ENCODE results near the gene MDM2.
A peak's percentile ranks its signal among the peaks of the same experiment; 100 is the strongest.

MDM2 gene

DNA sequence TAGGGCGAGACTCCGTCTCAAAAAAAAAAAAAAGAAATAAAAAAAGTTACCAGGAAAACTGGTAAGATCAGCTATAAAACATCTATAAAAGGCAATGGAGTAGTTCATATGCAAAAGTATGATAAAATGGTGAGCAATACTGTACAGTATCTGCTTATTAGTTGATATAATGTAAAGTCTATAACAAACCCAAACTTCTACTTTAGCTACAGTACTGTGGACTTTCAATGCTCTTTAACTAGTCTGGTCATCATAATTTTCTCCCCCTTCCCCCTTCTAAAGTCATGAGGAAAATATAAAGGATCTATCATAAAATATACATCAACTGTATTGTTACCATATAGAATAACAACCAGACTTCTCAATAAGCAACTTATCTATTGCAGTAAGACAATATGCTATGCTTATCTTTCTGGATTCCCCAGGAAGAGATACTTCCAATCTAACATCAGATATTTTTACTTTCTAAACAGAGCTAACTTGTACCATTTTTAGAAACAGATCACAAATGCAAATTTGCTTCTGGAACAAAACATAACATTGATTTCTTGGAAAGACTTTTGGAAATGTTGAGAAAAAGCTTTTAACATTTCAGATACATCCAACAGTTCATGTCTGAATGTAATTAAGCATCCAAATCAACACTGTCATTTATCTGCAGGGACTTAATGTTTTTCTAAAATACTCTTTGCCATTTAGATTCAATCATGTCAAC, 43.8 kb downstream of the MDM2 start:
- DNase-seq (ENCODE audit: low spot score): no peak

DNA sequence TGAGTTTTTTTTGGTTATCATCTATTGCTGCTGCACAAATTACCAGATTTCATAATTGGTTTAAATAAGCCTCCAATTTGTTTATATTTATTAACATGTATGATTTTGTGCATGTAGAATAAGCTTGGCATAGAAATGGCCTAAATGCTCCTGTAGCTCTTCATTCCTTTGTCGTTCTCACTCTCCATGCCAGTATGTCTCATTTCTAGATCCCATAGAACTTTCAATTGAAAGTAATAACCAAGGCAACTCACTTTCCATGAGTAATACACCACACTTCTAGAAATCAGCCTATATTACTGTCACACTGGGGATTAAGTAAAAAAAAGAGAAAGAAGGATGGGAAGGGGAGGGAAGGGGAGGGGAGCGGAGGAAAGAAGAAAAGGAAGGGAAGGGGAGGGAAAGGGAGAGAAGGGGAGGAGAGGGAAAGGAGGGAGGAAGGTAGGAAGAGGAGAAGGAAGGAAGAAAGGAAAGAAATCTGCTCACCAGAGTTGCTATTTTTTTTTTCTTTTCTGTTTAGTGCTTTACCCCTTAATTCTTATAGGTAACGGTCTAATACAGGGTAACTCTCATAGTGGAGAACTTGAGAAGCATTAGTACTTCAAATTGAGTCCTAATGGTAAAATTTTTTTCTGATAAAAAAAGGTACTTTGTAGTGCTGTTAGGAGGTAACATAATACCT, 45.6 kb downstream of the MDM2 start:
- no peak for DNase-seq (ENCODE audit: low spot score)

DNA sequence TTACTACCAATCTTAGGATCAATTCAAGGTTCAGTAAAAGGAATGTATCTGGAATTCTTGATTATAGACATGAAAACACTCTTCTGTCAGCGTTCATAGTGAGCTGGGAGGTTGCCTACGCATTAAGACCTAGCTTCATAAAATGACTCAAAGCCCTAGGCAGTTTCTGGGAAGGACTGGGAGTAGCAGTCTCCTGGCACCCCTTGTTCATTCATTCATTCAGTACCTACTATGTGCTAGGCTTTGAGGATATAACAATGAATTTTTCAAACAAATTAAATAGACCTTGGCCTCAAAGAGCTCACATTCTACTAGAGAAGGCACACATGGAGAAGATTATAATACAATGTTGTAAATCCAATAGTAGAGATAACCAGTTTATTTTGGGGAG, 46.1 kb downstream of the MDM2 start:
- DNase-seq (ENCODE audit: low spot score): no peak

DNA sequence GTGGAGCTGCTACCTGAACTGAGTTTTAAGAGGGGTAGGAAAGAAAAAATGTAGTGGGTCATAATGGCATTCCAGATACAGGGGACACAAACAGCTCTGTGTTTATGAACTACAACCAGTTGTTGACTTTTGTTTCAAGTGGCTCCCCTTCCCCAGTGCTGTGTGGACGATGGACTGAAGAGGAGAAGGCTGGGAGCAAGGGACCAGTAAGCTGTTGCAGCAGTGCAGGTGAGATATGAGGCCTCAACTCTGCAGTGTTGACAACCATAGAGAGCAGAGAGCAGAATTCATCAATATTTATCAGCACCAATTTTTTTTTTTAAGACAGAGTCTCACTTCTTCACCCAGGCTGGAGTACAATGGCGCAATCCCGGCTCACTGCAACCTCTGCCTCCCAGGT, 46.6 kb downstream of the MDM2 start:
- no peak for DNase-seq (ENCODE audit: low spot score)

DNA sequence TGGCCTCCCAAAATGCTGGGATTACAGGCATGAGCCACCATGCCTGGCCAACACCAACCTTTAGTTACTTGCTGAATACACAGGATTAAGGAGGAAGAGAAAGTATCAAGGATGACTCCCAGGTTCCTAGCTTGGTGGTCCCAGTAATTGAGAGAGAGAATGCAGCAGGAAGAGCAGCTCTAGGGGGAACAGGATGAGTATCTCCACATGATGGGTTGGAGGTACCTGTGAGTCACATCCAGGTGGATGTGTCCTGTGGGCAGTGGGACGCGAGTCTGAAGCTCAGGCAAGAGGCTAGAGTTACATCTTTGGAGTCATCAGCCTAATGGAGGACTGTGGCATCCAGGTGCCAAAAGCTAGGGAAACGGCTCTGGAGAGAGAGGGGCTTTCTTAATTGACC, 47.1 kb downstream of the MDM2 start:
- no peak for DNase-seq (ENCODE audit: low spot score)

DNA sequence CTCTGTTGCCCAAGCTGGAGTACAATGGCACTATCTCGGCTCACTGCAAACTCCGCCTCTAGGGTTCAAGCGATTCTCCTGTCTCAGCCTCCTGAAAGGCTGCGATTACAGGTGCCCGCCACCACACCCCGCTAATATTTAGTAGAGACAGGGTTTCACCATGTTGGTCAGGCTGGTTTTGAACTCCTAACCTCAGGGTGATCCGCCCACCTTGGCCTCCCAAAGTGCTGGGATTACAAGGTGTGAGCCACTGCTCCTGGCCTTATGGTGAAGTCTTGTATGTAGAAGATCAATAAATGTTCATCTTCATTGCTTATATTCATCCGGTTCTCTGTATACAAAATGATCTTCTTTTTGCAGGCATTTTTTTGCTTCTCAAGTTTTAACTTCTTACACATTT, 47.8 kb downstream of the MDM2 start:
- no peak for DNase-seq (ENCODE audit: low spot score)

DNA sequence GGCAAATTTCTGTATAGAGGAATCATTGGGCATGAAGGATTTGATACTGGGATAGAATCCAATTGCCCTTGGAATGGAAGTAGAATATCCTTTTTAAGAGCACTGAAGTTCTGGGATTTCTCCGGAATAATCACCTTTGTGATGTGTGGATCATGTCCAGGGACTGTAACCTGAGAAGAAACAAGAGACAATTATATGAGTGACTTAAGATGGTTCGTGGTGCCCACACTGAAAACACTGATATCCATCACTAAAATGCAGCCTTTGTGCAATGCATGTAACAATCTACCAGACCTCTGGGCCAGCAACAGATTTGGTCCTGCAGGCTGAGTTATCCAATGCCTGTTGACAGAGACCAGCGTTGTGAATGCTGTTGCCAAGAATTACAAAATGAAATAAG, 48.5 kb downstream of the MDM2 start:
- no peak for DNase-seq (ENCODE audit: low spot score)

DNA sequence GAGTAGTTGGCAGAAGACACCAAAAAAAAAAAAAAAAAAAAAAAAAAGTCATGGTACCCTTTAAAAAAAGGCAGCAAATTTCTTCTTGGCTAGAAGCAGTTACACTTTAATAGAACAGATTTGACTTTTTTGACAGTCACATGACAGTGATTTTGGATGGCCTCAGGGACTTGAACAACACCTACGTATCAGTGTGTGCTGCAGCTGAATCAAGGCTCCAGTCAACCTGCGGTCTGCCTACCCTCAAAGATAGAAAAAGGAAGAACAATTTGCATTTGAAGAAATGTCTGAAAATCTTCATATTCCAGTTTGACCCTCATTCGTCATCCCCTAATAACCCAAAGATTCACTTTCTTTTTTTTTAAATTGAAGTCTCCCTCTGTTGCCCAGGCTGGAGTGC, 53.9 kb downstream of the MDM2 start:
- DNase-seq (ENCODE audit: low spot score): no peak

DNA sequence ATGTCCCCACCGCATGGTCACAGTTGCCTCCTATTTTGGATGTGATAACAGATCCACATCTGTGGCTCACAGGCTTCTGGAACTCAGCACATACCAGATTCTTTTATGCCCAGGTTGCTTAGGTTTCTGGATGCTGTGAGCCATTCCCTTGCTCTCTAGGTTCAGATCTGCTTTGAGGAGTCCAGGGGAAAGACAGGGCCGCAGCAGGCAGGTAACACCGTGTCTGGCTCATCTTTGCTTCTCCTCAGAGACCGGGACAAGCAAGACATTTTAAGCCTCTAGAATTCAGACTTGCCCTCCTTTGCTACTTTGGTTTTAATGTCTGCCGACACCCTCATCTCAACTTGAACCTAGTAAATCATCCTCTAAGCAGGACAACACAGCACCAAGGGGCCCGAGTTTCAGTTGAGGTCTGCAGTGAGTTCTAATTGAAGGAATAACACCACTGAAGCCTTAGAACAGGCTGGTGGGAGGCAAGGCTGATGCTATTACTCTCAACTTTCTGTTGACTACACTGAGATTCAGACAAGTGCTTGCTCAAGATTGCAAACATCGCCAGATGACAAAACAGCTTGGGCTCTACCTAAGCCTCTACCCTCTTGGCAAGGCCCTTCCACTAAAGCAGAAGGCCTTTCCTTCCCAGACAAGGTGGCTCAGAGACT, 55.3 kb downstream of the MDM2 start:
- no peak for DNase-seq (ENCODE audit: low spot score)

DNA sequence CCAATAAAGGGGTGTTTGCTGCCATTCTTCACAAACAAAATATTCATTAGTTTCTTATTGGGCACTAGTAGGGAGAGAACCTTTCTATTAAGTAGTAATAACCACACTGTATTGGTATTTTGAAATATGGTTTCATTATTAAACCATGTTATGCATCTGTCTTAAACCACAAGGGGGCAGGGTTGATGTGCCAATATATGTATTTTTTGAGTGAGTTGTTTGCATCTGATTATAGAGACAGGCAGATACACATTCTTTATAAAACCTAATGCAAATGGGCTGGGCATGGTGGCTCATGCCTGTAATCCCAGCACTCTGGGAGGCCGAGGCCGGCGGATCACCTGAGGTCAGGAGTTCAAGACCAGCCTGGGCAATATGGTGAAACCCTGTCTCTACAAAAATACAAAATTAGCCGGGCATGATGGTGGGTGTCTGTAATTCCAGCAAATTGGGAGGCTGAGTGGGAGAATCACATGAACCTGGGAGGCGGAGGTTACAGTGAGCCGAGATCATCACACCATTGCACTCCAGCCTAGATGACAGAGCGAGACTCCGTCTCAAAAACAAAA, 56.0 kb downstream of the MDM2 start:
- DNase-seq (ENCODE audit: low spot score): peak; percentile 48

DNA sequence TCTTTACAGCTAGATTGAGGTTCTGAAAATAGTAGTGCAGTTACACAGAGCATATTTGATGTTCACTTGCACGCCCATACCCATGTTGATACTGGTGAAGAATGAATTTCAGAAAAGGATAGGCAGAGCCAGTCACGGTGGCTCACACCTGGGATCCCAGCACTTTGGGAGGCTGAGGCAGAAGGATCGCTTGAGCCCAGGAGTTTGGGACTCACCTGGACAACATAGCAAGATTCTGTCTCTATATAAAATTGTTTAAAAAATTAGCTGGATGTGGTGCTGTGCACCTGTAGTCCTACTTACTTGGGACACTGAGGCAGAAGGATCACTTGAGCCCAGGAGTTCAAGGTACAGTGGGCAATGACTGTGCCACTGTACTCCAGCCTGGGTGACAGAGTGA, 56.6 kb downstream of the MDM2 start:
- DNase-seq (ENCODE audit: low spot score): no peak

DNA sequence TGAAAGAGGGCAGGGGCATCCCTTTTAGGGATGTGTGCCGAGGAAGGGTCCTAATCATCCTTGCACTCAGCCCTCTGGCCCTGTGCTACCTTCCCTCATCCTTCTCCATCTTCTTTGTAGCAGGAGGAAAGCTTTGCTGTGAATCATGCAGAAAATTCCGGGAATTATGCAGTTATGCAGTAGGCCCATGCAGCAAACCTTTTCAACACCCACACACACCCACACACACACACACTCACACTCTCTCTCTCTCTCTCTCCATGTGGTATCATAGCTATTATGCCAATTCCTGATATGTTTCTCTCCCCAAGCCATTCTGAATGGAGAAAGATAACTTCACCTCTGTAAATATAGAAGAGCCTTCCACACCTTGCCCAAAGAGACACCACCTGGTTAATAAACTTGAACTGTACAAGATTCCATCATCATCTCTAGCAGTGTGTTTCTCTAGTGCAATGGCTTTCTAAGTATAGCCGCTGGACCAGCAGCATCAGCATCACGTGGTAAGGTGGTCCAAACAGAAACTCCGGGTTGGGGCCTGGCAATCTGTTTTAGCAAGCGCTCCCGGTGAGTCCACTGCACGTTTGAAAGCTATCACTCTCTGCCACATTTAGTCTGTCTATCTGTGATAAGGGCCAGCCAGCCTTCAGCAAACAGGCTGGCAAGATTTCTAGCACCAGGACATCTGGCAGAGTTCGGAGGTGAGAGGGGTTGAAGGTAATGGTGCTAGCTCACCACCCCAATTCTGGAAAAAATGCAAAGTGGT, 57.6 kb downstream of the MDM2 start:
- DNase-seq (ENCODE audit: low spot score): no peak

DNA sequence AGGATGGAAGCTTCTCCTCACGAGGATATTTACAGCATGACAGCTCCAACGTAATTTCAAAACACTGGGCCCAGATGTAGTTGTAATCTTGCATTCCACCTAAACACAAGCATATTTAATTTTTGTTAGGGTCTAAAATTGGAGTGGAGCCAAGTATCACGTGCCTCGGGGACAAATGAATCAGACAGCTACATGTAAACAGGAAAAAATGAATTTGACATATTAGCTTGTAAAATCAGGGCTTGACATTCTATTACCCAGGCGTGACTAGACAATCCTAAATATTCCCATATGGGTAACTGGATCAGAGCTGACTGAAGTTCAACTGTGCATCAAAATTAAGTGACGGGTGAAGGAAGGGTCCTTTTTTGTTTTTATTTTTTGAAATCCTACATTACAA, 59.0 kb downstream of the MDM2 start:
- DNase-seq (ENCODE audit: low spot score): no peak

DNA sequence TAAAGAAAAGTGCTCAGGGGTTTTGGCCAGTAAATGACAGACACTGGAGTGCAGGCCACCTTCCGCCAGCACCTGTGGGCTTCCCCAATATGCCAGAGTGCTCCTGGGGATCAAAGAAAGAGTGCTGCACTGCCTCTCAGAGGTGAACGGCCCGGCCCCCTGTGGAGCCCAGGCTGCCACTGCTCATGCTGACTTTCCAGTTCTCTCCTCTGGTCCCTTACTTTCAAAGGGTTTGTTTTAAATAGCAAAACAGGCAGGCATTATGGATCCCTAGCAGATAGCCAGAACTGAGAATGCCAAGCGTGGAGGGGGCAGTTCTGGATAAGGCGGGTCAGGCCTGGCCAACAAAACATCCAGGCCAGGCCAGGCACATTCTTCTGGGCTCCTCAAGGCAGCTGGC, 59.6 kb downstream of the MDM2 start:
- no peak for DNase-seq (ENCODE audit: low spot score)

DNA sequence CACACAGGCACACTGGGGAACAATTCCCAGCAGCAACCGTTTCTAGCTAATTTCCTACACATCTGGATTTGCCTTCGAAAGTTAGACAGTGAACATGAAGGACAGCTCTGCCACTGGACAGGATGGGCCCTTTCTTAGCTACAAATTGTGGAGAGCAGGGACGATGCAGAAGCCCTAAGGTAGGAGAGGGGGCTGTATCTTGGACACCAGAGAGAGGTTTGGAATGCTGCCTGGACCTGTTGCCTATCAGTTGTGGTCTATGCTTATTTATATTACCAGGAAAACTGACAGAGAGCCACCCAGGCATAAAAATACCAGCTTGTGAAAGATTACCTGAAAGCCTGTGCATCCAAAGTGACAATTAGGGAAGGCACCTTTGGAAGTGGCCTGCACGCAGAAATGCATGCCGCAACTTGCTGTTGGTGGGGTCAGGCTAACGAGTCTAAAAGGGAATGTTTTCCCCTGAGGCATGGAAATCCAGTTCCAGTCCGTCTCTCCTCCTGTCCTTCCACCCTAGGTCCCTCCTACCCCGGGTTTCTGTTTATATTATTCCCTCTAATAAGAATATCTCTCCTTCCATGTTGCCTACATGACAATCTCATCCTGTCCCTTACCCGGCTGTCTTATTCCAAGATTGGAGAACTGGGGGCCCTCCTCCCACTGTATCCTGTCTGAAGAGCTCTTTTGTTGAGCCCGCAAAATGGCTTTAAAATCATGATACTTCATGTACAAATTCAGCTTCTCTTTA, 60.2 kb downstream of the MDM2 start:
- DNase-seq (ENCODE audit: low spot score): no peak

DNA sequence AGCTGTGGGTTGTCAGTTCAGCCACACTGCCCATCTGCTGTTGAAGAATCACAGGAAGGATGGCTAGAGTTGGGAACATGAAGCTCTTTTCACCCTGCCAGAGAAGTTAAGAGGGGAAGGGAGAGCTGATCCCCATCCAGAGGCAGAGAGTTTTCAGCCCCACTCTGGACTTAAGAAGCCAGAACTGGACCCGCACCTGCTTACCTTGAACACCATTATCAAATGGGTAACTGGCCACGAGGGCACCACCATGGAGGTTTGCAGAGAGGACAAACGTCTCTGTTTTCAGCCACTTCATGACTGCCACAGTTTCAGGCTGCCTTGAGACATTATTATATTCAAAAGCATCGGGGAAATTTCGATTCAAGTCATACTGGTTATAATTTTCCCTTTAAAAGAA, 62.0 kb downstream of the MDM2 start:
- no peak for DNase-seq (ENCODE audit: low spot score)

DNA sequence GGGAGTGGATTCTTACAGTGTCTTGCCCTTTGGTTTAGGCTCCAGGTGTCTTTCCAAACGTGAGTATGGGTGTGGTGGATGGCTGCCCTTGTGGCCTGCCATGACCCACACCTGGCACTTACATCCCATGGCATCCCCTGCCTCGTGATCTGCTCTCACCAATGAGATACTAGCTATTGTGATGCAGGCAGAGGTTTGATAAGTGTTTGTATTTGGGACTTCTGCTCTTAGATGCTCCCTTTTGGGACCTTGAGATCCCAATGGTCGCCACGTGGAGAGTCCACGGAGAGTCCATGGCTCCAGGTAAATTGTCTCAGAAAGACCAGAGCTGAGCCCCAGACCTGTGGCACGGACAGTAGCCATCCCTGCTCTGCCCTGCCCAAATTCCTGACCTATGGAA, 62.5 kb downstream of the MDM2 start:
- no peak for DNase-seq (ENCODE audit: low spot score)

DNA sequence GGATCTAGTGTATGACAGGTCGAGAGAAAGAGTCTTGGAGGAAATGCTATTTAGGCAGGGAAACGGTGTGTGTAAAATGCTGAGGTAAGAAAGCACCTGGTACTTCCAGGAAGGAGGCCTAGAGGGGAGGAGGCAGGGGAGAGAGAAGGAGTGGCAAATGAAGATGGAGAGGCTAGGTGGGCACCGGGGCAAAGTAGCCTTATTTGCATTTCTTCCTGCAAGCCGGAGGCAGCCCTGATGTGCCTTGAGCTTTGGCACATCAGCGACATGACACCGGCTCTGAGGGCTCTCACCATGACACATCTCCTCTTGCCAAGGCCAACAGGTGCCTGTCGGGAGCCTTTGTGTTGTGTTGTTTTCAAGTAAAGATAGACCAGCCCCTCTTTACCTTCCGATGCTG, 63.4 kb downstream of the MDM2 start:
- no peak for DNase-seq (ENCODE audit: low spot score)

DNA sequence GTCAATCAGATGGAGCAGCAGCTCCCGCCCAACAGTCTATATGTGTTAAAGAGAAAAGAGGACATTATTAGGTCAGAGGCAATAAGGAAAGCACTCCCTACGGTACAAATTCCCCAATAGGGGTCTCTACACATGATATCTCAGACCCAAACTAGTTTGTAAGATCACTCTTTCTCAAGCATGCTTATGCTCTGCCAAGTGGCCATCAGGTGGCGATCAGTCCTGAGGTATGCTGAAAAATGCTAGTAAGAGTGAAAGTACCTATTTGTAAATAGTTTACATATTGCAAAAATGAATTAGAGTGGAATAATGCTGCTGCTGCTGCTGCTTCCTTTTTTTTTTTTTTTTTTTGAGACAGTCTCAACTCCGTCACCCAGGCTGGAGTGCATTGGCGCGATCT, 63.9 kb downstream of the MDM2 start:
- DNase-seq (ENCODE audit: low spot score): no peak

DNA sequence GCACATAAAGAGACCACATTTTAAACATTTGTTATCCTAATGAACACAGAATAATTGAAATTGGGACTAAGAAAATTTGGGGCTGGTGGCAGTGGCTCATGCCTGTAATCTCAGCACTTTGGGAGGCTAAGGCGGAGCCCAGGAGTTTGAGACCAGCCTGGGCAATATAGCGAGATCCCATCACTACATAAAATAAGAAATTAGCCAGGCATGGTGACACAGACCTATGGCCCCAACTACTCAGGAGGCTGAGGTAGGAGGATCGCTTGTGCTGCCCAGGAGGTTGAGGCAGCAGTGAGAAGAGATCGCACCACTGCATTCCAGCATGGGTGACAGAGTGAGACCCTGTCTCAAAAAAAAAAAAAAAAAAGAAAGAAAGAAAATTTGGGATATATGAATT, 65.3 kb downstream of the MDM2 start:
- no peak for DNase-seq (ENCODE audit: low spot score)

DNA sequence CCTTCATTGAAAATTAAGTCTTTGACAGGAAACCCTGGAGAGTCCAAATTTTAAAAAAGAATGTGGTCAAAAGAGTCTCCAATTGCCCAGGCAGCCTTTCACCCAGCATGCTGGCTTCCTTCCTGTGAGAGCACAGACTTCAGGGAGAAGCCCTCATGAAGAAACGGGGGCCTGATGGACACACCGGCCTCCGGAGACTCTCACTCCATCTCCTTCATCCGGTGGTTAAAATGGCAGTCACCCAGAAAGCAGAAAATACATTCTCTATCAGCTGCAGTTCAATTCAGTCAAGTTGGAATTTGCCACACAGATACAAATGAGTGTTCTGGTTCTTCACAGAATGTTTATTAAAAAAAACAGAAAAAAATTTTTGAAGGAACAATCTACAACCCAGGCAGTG, 68.5 kb downstream of the MDM2 start:
- no peak for DNase-seq (ENCODE audit: low spot score)

DNA sequence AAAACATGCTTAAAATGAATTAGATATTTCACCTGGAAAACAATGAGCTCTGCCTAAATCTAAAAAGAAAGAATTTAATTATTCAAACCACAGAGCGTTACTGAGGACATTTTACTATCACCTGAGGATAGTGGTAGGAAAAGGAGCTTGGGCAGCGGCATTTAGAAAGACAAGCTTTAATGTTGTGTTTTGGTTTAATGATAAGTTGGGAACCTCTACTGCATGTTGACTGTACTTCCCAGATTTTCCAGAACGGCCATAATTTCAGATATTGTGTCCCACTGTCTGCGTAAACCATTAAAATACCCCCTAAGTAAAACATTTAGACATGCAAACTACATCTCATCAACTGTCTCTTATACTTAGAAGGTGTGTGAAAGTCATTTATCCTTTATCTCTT, 69.6 kb downstream of the MDM2 start:
- DNase-seq (ENCODE audit: low spot score): no peak
